Kidney capillary endothelial cell (primary cell): ENCODE data around the gene SMURF1.
A peak's percentile ranks its signal among the peaks of the same experiment; 100 is the strongest.
"Not testable (repeated sequence)": the region's sequence is repeated elsewhere in the genome, so short reads cannot be mapped to it uniquely, and the experiment has no call there.

Experiments
- DNase-seq: peaks from one replicate; pipeline ENCODE4 v3.0.0-alpha.2; 2018; ENCODE audit warnings: low spot score

Gene SMURF1

GRCh38 chr7:99121496-99122021 lies 22.3 kb downstream of the SMURF1 start:
- no peak for DNase-seq

- DNase-seq: no peak
Observed at GRCh38 chr7:99120916-99121315, 23.0 kb downstream of the SMURF1 start.

- DNase-seq: no peak
Observed at GRCh38 chr7:99120501-99120900, 23.4 kb downstream of the SMURF1 start.

- DNase-seq: no peak
Observed at GRCh38 chr7:99118077-99118476, 25.8 kb downstream of the SMURF1 start.

GRCh38 chr7:99116144-99116543 lies 27.8 kb downstream of the SMURF1 start:
- DNase-seq: no peak

GRCh38 chr7:99115379-99115778 lies 28.5 kb downstream of the SMURF1 start:
- no peak for DNase-seq

GRCh38 chr7:99112979-99113378 lies 30.9 kb downstream of the SMURF1 start:
- no peak for DNase-seq

GRCh38 chr7:99112097-99112496 lies 31.8 kb downstream of the SMURF1 start:
- DNase-seq: no peak

GRCh38 chr7:99111591-99111990 lies 32.3 kb downstream of the SMURF1 start:
- no peak for DNase-seq

- no peak for DNase-seq
Observed at GRCh38 chr7:99109108-99110051, 34.5 kb downstream of the SMURF1 start.

GRCh38 chr7:99108613-99109012 lies 35.3 kb downstream of the SMURF1 start:
- no peak for DNase-seq

GRCh38 chr7:99106821-99107241 lies 37.1 kb downstream of the SMURF1 start:
- DNase-seq: no peak

GRCh38 chr7:99106411-99106810 lies 37.5 kb downstream of the SMURF1 start:
- DNase-seq: no peak

- DNase-seq: no peak
Observed at GRCh38 chr7:99105756-99106155, 38.2 kb downstream of the SMURF1 start.

- no peak for DNase-seq
Observed at GRCh38 chr7:99104631-99105030, 39.3 kb downstream of the SMURF1 start.

- DNase-seq: not testable (repeated sequence)
Observed at GRCh38 chr7:99103836-99104235, 40.1 kb downstream of the SMURF1 start.

- DNase-seq: peak; percentile 67
Observed at GRCh38 chr7:99102809-99103690, 40.9 kb downstream of the SMURF1 start.

- no peak for DNase-seq
Observed at GRCh38 chr7:99102361-99102760, 41.5 kb downstream of the SMURF1 start.

- not testable (repeated sequence) for DNase-seq
Observed at GRCh38 chr7:99101516-99101915, 42.4 kb downstream of the SMURF1 start.

- DNase-seq: no peak
Observed at GRCh38 chr7:99099499-99100077, 44.3 kb downstream of the SMURF1 start.

- no peak for DNase-seq
Observed at GRCh38 chr7:99098824-99099498, 44.9 kb downstream of the SMURF1 start.
